CD4-positive, alpha-beta T cell treated with Interleukin-1 beta for 1 hour (primary cell): ENCODE data around the gene KCNJ11.

Source experiments
- DNase-seq, 2 donors: peaks; one replicate each; pipeline ENCODE4 v3.0.0-alpha.2; 2020 to 2022

Gene KCNJ11

DNA sequence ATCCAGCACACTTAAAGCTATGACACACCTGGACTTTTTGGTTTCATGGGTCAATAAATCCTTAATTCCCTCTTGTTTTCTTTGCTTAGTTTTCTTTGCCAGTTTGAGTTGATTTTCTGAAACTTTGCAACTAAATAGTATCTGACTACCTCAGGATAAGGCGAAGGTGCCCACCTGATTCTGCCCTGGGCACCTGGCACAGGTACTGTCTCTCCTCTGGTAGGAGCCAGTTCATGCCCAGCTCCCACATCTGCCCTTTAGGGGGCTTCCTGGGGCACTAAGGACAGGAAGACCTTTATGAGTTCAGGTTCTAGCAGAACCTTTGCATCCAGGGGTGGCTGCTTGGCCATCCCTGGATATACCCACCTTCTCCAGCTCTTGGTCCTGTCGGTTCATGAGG is 19.6 kb upstream of the KCNJ11 start:
- no peak for DNase-seq

DNA sequence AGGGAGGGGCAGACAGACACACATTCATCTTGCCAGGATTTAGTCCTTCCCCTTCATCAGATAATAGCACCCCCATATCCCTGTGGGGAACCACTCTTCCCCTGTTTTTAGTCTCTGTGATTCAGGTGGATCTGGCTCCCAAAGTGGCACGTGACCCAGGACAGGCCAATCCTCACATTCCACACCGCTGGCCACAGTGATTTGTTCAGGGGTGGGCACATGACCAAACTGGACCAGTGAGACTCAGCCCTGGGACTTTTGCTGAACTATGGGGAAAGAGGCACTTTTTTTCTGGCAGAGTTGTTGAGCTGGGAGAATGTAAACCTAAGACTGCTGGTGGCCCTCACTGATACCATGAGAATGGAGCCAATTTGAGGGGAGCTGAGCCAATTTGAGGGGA is 19.1 kb upstream of the KCNJ11 start:
- DNase-seq, result no peak

DNA sequence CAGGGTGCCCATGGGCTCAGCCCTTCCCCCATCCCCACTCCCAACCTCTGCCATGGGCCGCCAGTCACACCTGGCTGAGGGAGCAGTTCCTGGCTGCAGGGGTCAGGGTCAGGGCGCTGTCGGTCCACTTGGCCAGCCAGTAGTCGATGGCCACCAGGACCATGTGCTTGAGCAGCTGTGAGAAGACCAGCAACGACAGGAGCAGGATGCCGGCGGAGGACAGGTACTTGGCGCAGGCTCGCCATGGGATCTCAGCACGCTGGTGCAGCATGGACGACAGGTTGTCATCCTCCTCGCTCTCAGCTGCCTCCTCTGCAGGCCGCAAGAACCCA is 18.3 kb upstream of the KCNJ11 start:
- DNase-seq, result no peak

DNA sequence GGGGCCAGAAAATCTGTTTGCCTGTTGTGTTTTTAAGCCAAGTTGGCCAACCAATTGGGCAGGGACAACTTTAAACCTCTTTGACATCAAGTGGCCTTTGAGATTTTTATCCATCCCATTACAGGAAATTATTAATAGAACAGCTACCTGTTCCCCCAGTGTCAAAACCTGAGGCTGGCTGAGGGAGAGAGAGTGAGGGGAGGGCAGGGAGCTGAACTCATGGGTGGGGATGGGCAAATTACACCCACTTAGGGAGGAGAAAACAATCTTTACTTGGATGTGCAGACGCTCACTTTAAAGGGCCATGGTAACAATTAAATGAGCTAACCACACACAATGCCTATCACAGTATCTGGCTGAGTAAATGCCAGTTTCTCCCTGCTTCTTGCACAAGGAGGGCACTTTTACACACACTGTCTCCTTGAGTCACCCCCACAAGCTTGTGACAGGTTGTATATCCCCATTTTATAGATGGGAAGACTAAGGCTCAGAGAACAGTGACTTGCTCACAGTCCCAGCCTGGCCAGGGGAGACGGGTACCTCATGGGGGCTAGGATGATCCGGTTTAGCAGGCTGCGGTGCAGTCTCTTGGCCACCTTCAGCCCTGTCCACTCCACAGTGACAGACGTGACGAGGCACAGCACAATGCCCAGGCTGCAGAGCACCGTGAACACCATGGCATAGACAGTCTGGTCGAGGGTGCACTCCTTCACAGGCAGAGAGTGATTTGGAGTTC is 17.8 kb upstream of the KCNJ11 start:
- no peak for DNase-seq

DNA sequence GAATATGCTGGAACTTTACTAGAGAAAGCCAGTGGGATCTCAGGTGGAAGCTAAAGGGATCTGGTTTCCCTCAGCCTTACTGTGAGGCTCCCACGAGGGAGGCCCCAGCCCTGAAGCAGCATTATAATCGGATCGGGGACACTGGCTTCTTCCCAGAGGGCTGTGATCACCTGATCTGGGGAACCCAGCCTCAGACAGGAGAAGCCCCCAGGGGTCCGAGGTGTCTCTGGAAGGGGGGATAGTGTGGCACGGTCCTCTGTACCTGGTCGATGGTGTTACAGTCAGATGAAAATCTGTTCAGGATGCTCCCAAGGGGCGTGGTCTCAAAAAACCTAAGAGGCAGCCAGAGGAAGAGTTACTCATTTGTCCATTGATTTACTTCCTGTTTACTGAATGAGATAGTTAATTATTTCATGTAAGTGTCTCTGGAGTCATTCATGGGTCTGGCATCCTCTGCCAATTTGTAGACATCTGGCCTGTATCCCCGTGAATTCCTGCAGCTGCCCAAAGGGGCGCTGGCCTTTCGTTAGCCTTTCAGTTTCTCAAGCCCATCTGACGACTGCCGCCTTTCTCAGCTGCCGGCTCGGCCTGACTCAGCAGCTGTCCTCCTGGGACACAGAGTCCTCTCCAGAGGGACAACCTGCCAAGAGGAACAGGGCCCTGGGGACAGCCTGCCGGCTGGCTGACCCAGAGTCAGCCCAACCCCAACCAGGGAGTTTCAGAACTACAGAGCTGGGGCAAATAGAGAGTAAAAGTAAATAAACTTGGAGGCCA is 17.0 kb upstream of the KCNJ11 start:
- DNase-seq, result no peak

DNA sequence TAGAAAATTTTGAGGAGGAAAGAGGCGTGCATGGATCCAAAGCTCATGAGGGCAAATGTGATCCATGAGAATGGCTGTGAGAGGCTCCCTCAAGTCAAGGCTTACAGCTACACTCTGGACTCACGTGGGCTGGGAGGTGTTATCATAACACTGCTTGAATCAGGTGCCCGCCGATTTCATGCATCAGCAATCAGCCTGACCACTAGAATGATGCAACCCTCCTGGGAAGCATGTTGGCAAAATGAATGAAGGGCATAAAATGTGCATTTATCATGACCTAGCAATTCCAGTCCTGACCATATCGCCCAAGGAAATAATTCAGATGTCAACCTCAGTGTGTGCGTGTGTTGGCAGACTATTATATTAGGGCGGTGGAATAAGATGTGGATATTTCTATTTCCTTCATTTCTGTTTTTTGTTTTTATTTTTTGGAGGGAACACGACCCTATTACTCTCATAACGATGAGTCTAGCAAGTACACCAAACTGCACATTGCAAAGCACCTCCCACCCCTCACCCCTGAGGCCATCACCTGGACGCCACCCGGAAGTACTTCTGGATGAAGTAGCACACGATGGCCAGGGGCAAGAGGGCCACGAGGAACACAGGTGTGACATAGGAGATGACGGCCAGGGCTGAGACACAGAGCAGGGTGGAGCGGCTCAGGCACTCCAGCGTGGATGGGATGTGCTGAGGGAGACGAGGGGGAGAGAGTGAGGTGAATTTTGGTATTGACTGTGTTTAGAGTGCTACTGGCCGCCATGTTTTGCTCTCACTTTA is 15.7 kb upstream of the KCNJ11 start:
- DNase-seq, result no peak

DNA sequence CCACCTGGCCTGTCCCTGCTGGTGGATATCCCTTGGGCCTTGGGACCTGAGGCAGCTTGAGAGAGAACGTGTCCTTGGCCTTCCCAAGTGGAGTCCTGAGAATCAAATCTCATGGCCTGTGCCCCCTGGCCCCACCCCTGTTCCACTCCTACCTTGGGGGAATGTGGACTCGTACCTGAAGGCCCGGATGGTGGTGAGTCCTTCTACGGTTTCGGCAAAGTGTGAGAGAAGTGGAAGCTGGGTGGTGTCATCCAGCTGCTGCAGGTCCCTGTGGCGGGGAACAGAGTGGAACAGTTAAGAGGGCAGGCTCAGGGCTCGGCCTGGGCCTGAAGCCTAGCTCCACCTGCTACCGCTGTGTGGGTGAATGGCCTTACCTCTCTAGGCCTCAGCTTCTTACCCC is 14.0 kb upstream of the KCNJ11 start:
- no peak for DNase-seq

DNA sequence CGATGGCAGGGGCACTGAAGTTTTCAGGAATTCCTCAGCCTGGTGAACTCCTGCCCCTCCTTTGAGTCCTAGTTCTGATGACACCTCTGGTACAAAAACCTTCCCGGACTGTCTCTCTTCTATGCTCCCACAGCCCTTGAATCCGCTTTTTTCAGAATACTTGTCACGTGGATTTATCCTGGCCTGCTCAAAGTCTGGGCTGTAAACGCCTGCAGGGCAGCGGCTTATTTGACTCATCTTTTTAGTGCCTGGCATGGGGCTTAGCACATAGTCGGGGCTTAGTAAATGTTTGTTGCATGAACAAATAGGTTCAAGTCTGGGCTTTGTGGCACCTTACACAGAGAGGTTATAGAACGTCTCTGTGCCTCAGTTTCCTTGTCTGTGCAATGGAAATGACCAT is 13.4 kb upstream of the KCNJ11 start:
- no peak for DNase-seq

DNA sequence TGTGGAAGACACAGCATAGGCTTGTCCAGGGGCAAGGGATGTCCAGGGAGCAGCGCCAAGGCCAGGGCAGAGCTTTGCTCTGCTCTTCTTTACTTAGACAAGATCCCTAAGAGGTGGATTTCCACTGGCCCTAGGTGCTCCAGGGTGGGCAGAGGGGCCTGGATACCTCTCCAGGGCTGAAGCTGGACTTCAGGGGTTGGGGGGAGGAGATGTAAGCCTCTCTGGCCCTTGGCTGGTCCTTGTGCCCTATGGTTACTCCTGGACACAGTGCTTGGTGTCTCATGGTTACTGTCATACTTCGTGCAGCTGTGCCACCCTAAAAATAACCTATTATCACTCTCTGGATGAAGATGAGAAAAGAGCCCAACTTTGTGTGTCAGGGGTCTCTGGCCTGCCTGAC is 12.9 kb upstream of the KCNJ11 start:
- no peak for DNase-seq

DNA sequence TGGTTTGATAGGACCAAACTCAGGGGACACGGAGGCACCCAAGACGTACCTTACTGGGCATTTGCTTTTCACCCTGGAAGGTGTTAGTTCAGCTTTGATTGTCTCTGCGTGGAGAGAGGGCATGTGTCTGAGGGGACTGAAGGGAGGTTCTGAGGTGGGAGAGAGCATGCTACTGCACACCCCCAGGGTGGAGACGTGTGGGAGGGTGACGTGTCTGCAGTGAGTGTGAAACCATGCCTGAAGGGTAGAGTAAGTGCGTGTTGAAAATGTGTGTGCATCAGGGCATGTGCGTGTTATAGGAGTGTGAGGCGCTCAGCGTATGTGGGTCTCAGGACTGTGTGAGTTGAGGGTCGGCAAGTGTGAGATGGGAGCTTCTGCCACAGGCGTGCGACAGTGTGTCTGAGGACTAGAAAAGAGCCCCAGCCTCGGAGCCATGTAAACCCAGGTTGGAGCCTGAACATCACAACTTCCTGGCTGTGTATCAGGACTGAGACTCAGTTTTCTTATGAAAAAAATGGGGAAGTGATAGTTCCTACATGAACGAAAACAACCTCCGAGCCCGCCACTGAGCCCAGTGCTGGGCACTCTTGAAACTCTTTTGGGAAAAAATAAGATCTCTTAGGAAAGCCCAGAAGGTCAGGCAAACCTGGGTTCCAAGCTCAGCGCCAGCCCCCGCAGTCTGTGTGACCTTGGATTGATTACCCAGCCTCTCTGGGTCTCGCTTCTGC is 11.8 kb upstream of the KCNJ11 start:
- DNase-seq, result no peak

DNA sequence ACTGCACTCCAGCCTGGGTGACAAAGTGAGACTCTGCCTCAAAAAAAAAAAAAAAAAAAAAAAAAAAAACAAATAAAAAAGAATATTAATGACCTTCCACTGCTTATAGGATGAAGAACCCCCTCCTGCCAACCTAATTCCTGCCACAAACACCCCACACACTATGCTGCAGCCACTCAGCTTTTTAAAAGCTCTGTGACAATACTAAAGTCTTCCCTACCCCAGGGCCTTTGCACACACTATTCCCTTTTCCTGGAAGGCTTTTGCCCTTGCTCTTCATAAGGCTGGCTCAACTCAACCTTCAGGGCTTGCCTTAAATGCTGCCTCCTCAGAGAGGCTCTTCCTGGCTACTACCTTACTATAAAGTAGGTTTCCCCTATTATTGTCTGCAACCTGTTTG is 10.8 kb upstream of the KCNJ11 start:
- DNase-seq, result no peak

DNA sequence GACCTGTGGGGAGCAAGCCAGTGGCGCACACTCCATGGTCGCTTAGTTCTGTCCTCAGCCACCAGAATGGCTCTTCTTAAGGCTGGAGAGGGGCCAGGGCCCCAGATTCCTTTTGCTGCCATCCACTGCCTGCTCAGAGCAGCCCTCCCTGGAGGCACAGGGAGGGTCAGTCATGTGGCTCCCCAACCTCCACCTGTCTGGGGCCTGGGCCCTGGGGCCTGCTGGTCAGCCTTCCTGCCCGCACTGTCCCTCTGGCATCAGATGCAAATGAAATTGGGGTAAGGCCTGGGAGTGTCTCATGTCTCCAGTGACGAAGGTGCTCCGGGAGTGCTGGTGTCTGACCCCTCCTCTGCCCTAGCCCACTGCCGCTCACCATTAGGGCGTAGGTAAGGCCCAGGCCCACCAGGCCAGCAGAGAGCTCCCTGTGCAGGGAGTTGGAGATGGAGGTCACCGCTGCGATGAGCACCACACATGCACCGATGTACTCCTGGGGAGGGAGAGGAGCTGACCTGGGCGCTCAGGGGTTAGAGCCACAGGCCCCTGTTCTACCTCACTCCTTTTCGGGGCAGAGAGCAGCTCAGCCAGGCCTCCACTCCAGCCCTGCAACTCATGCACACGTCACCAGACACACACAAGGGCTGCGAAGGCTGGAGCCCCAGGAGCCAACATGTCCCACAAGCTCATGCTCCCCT is 9.0 kb upstream of the KCNJ11 start:
- no peak for DNase-seq

DNA sequence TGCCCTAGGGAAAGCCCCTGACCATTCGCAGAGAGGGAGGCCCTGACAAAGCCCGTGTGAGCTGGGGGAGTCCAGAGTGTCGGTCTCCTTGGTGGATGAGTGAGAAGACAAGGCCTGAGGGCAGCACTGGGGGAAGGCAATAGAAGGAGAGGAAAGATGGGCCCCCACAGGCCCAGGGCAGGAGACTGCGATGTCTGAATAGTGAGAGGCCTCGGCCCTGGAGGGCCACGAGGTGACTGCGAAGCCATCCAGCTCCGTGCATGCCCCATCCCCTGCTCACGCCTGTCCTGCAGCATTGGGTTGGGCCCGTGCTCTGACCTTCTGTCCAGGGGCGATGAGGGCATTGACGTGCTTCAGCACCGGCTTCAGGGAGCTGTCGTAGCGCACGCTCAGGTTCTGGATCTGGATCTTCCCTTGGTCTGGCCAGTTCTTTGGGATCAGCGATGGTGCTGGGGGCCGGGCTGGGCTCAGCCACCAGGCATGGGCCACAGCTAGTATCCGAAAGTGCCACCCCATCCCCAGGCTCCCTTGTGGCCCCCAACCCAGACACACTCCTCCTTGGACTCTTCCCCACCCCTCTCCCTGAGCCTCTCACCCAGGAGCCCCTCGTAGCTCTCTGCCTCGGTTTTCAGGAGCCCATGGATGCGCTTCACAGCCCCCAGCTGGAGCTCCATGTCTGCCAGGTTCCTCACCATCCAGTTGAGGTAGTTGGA is 8.3 kb upstream of the KCNJ11 start:
- no peak for DNase-seq

DNA sequence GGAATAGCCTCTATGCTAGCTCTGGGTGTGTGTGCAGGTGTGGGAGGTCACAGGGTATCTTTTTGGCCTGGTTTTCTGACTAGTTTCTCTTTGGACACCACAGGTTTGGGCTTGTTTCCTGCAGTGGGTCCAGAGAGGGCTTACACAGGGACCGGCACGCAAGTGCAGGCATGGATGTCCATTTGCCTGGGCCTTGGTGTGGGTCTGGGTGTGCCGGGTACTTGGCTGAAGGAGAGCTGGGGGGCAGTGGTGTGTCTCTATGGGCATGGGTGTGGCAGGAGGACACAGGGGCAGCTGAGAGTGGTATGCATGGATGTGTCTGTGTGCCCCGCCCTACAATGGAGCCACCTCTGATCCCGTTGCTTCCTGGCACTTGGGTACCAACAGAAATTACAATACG is 7.5 kb upstream of the KCNJ11 start:
- DNase-seq, result no peak

DNA sequence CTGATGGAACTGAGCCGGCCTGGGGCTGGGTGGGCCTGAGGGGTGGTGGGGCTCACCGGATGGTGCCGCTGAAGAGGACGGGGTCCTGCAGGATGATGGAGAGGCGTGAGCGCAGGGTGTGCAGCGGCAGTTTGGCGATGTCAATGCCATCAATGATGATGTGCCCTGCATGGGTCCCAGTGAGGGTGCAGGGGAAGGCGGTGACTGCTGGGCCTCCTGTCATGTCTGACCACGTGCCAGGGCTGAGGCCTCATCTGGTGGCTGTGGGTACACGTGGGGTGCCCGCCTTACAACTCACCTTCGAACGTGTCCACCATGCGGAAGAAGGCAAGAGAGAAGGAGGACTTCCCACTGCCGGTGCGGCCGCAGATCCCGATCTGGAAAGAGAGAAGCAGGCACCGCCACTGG is 7.1 kb upstream of the KCNJ11 start:
- no peak for DNase-seq

DNA sequence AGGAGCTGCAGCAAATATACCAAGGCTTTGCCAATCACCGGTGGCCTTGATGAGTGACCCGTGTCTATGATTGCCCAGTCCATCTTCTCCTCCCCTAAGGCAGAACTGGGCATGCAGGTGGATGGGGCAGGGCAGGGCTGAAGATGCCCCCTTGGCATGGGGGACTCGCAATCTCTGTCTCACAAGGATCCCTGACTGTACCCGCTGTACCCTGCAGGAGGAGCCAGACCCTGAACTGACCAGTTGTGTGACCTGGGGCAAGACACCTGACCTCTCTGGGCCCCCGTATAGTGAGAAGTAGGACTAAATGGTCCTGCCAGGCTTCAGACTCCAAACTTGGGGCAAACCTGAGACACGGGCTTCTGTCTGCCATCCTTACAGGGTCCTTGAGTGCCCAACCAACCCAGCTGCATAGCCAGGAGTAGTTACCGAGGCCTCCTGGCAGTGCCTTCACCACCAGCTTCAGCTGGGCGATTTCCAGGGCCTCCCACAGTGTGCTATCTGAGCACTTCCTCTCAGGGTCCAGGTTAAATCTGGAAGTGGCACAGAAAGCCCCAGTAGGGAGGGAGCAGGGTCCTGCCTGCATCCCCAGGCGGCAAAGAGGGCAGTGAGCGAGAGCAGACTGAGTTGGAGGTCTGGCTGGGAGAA is 6.4 kb upstream of the KCNJ11 start:
- no peak for DNase-seq

DNA sequence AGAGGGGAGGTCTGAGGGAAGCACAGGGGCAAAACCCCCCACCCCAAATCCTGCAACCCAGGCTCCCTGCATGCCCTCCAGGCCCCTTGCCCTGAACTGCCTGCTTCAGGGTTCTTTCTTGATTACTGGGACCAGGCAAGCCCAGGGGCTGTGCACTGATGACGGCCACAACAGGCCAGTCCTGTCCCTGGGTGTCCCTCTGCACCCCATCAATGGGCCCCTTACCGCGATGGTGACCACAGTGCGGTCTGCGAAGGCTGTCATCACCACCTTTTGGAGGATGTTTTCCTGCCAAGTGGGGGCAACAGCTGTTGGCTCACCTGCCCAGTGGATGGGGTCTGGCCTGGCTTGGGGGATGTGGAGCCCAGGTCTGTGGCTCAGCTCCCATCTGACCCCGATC is 5.0 kb upstream of the KCNJ11 start:
- DNase-seq, result no peak

DNA sequence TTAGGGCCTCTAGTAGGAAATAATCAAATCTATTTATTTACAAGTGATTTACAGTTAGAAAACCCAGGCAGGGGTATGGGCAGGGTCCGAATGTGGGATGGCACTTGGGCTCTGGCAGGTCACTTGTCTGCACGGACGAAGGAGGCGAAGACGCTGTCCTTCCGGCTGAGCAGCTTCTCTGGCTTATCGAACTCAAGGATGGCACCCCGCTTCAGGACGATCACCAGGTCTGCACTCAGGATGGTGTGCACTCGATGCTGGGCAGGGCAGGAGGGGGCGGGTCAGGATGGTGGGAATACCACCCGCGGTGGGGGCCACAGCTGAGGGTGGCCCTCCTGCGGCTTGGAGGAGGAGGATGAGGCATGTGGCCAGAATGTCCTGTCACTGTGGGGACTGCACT is 4.4 kb upstream of the KCNJ11 start:
- DNase-seq, result no peak

DNA sequence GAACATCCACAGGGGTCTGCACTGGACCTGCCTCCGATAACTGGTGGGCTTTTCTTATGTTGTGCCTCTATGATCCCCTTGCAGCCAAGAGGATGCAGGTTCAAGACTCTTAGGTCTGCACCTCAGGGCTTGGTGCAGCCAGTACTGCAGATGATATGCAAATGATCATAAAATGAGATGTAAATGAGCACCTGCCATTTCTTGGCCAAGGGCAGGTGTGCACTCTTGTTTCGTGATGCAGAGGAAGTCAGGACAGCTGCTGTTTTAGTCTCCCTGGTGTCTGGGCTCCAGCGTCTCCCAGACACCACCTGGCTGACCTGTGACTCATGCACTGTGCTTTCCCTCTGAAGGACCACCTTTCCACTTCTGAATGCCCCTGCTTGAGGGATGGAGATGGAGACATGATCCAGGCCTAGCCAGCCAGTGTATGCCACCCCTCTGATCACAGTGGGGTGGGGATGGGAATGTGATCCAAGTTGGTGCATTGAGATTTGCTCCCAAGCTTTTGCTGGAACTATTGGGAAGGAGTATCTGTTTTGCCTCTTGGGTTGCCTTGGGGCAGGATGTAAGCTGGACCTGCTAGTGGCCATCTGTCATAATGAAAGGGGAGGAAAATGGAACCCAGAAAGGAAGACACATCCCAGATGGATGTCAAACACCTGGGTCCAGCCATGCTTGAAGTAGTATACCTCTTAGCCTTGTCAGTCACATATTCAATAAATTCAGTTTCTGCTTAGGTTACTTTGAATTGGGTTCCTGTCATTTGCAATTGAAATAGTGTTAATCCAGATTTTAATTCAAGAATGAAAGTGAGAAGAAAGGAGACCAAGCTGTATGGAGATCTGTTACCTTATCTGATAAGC is 3.3 kb upstream of the KCNJ11 start:
- DNase-seq, result no peak

DNA sequence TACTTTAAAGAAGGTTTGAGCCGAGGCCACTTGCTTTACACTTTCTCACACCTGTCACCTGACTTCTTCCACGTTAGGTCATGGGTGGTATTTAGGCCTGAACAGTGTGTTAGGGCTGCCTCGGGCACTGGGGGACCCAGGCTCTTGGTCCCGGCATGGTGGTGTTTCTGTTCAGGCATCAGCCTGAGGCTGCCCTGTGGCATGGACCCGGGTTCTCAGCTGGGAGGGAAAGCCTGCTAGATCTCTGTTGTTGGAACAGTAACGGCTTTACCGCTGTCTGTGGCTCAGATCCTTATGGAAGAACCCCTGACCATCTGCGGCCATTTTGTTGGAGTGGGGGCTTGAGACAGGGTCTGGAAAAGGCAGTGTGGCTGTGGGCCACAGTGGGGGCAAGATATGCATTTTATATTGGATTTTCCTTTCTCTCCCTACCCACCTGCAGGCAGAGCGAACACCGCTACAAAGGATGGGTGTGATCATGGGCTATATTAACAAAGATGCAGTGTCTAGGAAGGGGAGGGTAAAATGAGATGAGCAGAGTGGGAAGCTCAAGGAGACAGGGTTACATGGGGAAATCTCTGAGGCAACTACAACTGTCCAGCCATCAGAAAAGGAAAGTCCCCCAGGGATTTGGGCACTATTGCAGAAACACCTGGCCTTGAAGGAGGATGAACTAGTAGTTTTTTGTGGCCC is 1.6 kb upstream of the KCNJ11 start:
- no peak for DNase-seq
